Measurements from ENCODE around the gene POU2F2. TPM values are rescaled to one million over a fixed set of nuclear protein-coding genes. Genes with fewer than 3 reads are reported as not detected.

Gene POU2F2
- total and polyA plus RNA-seq, 10 of the 15 experiments (the other 5 are each of a cell fraction or from before 2014, with no cell fraction given), result 4.4 to 62.4 (median 37.9) TPM

GRCh38 chr19:42132030-42132628 is at the start of gene POU2F2 (continued):
- TF ChIP-seq ZNF592 (IDR thresholded peaks at IDR 0.05), result no peak
- no peak for TF ChIP-seq MTA2 (IDR thresholded peaks at IDR 0.05; ENCODE audit: low read depth)
- peak; percentile 52; the same call in 1 of the 2 replicates for TF ChIP-seq TAF1 (IDR thresholded peaks at IDR 0.05; ENCODE audit: borderline replicate concordance, low read depth, low read length)
- no peak for TF ChIP-seq ATF3 (IDR thresholded peaks at IDR 0.05; ENCODE audit: borderline replicate concordance, extremely low read depth, low read depth, low read length)
- no peak for TF ChIP-seq KDM1A (IDR thresholded peaks at IDR 0.05; ENCODE audit: borderline replicate concordance)
- no peak for TF ChIP-seq JUND (IDR thresholded peaks at IDR 0.05; ENCODE audit: low read depth, low read length)
- TF ChIP-seq, protein P1, sequence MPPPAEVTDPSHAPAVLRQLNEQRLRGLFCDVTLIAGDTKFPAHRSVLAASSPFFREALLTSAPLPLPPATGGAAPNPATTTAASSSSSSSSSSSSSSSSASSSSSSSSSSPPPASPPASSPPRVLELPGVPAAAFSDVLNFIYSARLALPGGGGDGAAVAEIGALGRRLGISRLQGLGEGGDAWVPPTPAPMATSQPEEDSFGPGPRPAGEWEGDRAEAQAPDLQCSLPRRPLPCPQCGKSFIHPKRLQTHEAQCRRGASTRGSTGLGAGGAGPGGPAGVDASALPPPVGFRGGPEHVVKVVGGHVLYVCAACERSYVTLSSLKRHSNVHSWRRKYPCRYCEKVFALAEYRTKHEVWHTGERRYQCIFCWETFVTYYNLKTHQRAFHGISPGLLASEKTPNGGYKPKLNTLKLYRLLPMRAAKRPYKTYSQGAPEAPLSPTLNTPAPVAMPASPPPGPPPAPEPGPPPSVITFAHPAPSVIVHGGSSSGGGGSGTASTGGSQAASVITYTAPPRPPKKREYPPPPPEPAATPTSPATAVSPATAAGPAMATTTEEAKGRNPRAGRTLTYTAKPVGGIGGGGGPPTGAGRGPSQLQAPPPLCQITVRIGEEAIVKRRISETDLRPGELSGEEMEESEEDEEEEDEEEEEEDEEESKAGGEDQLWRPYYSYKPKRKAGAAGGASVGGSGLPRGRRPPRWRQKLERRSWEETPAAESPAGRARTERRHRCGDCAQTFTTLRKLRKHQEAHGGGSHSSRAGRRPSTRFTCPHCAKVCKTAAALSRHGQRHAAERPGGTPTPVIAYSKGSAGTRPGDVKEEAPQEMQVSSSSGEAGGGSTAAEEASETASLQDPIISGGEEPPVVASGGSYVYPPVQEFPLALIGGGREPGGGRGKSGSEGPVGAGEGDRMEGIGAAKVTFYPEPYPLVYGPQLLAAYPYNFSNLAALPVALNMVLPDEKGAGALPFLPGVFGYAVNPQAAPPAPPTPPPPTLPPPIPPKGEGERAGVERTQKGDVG (CRISPR knock-in tag; IDR thresholded peaks at IDR 0.05), result no peak
- no peak for TF ChIP-seq NBN (IDR thresholded peaks at IDR 0.05)
- TF ChIP-seq E4F1 (IDR thresholded peaks at IDR 0.05; ENCODE audit: borderline replicate concordance, partially characterized antibody), result no peak
- TF ChIP-seq EGR1 (IDR thresholded peaks at IDR 0.05; ENCODE audit: borderline replicate concordance in 1 of 2, low read depth in 2 of 2, low read length in 2 of 2), result peak in 1 of 2 experiments; percentile 39; a peak in 1 of 3 replicates
- TF ChIP-seq SUPT20H (IDR thresholded peaks at IDR 0.05; ENCODE audit: borderline replicate concordance, control insufficient read depth, low read depth, low read length), result no peak
- TF ChIP-seq MEF2A (IDR thresholded peaks at IDR 0.05; ENCODE audit: insufficient read depth, low read depth, low read length), result no peak
- TF ChIP-seq, protein P2, sequence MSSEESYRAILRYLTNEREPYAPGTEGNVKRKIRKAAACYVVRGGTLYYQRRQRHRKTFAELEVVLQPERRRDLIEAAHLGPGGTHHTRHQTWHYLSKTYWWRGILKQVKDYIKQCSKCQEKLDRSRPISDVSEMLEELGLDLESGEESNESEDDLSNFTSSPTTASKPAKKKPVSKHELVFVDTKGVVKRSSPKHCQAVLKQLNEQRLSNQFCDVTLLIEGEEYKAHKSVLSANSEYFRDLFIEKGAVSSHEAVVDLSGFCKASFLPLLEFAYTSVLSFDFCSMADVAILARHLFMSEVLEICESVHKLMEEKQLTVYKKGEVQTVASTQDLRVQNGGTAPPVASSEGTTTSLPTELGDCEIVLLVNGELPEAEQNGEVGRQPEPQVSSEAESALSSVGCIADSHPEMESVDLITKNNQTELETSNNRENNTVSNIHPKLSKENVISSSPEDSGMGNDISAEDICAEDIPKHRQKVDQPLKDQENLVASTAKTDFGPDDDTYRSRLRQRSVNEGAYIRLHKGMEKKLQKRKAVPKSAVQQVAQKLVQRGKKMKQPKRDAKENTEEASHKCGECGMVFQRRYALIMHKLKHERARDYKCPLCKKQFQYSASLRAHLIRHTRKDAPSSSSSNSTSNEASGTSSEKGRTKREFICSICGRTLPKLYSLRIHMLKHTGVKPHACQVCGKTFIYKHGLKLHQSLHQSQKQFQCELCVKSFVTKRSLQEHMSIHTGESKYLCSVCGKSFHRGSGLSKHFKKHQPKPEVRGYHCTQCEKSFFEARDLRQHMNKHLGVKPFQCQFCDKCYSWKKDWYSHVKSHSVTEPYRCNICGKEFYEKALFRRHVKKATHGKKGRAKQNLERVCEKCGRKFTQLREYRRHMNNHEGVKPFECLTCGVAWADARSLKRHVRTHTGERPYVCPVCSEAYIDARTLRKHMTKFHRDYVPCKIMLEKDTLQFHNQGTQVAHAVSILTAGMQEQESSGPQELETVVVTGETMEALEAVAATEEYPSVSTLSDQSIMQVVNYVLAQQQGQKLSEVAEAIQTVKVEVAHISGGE (CRISPR knock-in tag; IDR thresholded peaks at IDR 0.05), result no peak
- TF ChIP-seq POLR2A (IDR thresholded peaks at IDR 0.05; ENCODE audit: low read depth, low read length), result peak; percentile 78

Measured in GM12878 (cell line).